ENCODE results near the gene MYH3. TPM values are rescaled to one million over a fixed set of nuclear protein-coding genes. Genes with fewer than 3 reads are reported as not detected.

MYH3 gene
- total RNA-seq, 1 donor from 2014 or later = 11.2 TPM

- no peaks in the 10 kb centered on the region for H3K4me1 Mint-ChIP-seq (ENCODE audit: unreplicated experiment)
- no peak overlapping the region for H3K27ac Mint-ChIP-seq
- no peaks in the 10 kb centered on the region for H3K27me3 Mint-ChIP-seq
- H3K9me3 Mint-ChIP-seq = no peaks in the 10 kb centered on the region
- DNase-seq (ENCODE audit: extremely low spot score, unreplicated experiment) = no peak
- no peak for TF ChIP-seq CTCF (conservative IDR thresholded peaks at IDR 0.05)
- H3K36me3 Mint-ChIP-seq = no peaks in the 10 kb centered on the region
- no peak overlapping the region for H3K4me3 Mint-ChIP-seq
Measured at GRCh38 chr17:10661437-10661836, 4.3 kb upstream of the MYH3 start.

GRCh38 chr17:10657879-10658278 lies 770 bp upstream of the MYH3 start:
- DNase-seq (ENCODE audit: extremely low spot score, unreplicated experiment) = no peak
- Mint-ChIP-seq H3K4me3 (no peak overlapping the region), H3K9me3 (no peaks in the 10 kb centered on the region), H3K27ac (no peak overlapping the region), H3K4me1 (ENCODE audit: unreplicated experiment) (no peaks in the 10 kb centered on the region), H3K36me3 (no peaks in the 10 kb centered on the region), H3K27me3 (no peaks in the 10 kb centered on the region)
- no peak for TF ChIP-seq CTCF (conservative IDR thresholded peaks at IDR 0.05)

GRCh38 chr17:10653987-10654386 lies 3.1 kb downstream of the MYH3 start:
- DNase-seq (ENCODE audit: extremely low spot score, unreplicated experiment) = no peak
- Mint-ChIP-seq H3K27ac (no peak overlapping the region), H3K4me1 (ENCODE audit: unreplicated experiment) (no peaks in the 10 kb centered on the region), H3K9me3 (no peaks in the 10 kb centered on the region), H3K4me3 (no peak overlapping the region), H3K36me3 (no peaks in the 10 kb centered on the region), H3K27me3 (no peaks in the 10 kb centered on the region)
- no peak for TF ChIP-seq CTCF (conservative IDR thresholded peaks at IDR 0.05)

GRCh38 chr17:10652984-10653659 lies 4.0 kb downstream of the MYH3 start:
- Mint-ChIP-seq H3K4me1 (ENCODE audit: unreplicated experiment) (no peaks in the 10 kb centered on the region), H3K27ac (no peak overlapping the region), H3K9me3 (no peaks in the 10 kb centered on the region), H3K4me3 (no peak overlapping the region), H3K27me3 (no peaks in the 10 kb centered on the region), H3K36me3 (no peaks in the 10 kb centered on the region)
- no peak for TF ChIP-seq CTCF (conservative IDR thresholded peaks at IDR 0.05)
- no peak for DNase-seq (ENCODE audit: extremely low spot score, unreplicated experiment)

GRCh38 chr17:10651927-10652326 lies 5.2 kb downstream of the MYH3 start:
- H3K9me3 Mint-ChIP-seq = no peaks in the 10 kb centered on the region
- no peaks in the 10 kb centered on the region for H3K4me1 Mint-ChIP-seq (ENCODE audit: unreplicated experiment)

More at GRCh38 chr17:10651927-10652326, 5.2 kb downstream of the MYH3 start:
- H3K27ac Mint-ChIP-seq = no peak overlapping the region
- no peak for TF ChIP-seq CTCF (conservative IDR thresholded peaks at IDR 0.05)
- H3K4me3 Mint-ChIP-seq = no peak overlapping the region
- DNase-seq (ENCODE audit: extremely low spot score, unreplicated experiment) = no peak
- H3K27me3 Mint-ChIP-seq = no peaks in the 10 kb centered on the region
- no peaks in the 10 kb centered on the region for H3K36me3 Mint-ChIP-seq
